ENCODE results near the gene PTTG1IP. TPM values are rescaled to one million over a fixed set of nuclear protein-coding genes. Genes with fewer than 3 reads are reported as not detected.
A peak's percentile ranks its signal among the peaks of the same experiment; 100 is the strongest.

The PTTG1IP gene
- total and polyA plus RNA-seq, 2 of the 13 experiments (the other 11 are each of a cell fraction or from before 2014, with no cell fraction given), result 161 to 700 TPM

DNA sequence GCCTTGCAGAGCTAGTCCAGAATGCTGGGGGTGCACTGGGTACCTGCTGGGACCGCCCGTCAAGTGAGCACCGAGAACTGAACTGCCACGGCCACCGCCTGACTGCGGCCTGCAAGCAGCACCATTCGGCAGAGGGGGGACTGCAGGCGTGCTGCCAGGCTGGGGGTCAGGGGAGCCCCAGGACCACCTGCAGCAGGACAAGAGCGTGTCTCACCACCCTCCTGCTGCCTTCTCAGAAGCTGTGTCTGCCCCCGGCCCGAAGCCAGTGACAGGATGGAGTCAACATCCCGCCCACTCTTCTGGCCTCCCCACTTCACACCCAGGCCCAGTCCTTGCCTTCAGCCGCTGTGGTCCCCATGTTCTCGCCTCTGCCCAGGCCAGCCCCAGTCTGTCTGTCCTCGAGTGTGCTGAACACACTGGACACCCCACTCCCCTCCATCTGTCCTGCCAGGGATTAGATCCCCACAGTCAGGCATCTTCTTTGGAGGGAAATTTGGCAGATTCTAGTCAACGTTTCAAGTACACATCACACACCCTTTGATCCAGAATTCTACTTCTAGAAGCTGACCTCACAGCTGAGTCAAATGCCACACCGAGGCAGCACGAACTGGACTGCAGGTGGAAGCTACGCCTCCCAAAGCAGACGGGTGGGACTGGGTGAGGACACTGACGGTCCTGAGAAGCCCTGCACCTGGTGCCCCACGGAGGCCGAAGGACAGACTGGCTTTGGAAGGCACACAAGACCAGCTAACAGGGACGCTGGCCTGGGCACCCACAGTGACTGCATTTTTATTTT is 26.0 kb downstream of the PTTG1IP start (continued):
- no peak for TF ChIP-seq NCOR1 (IDR thresholded peaks at IDR 0.05; ENCODE audit: borderline replicate concordance, low read length)
- TF ChIP-seq ZNF674 (CRISPR knock-in tag; IDR thresholded peaks at IDR 0.05; ENCODE audit: low read depth), result no peak
- TF ChIP-seq GTF3A (CRISPR knock-in tag; conservative IDR thresholded peaks at IDR 0.05), result no peak
- TF ChIP-seq, protein P1, sequence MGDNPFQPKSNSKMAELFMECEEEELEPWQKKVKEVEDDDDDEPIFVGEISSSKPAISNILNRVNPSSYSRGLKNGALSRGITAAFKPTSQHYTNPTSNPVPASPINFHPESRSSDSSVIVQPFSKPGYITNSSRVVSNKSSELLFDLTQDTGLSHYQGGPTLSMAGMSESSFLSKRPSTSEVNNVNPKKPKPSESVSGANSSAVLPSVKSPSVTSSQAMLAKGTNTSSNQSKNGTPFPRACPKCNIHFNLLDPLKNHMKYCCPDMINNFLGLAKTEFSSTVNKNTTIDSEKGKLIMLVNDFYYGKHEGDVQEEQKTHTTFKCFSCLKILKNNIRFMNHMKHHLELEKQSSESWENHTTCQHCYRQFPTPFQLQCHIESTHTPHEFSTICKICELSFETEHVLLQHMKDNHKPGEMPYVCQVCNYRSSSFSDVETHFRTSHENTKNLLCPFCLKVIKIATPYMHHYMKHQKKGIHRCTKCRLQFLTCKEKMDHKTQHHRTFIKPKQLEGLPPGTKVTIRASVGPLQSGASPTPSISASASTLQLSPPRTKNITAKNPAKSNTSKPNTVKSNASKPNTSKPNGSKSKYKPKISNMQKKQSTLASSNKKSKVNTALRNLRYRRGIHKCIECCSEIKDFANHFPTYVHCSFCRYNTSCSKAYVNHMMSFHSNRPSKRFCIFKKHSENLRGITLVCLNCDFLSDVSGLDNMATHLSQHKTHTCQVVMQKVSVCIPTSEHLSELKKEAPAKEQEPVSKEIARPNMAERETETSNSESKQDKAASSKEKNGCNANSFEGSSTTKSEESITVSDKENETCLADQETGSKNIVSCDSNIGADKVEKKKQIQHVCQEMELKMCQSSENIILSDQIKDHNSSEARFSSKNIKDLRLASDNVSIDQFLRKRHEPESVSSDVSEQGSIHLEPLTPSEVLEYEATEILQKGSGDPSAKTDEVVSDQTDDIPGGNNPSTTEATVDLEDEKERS (CRISPR knock-in tag; IDR thresholded peaks at IDR 0.05), result no peak
- no peak for TF ChIP-seq ZNF646 (CRISPR knock-in tag; IDR thresholded peaks at IDR 0.05)
- TF ChIP-seq RBAK (CRISPR knock-in tag; IDR thresholded peaks at IDR 0.05), result no peak
- TF ChIP-seq ZNF777 (CRISPR knock-in tag; IDR thresholded peaks at IDR 0.05), result 0 out of 2 replicates have a peak, but pooled peaks have one; percentile 22
- TF ChIP-seq PITX1 (CRISPR knock-in tag; IDR thresholded peaks at IDR 0.05), result no peak; the same call in 1 of the 2 replicates
- TF ChIP-seq ZNF337 (CRISPR knock-in tag; IDR thresholded peaks at IDR 0.05; ENCODE audit: borderline replicate concordance, low read depth), result no peak
- peak; percentile 45; the same call in 1 of the 2 replicates for TF ChIP-seq TARDBP (CRISPR knock-in tag; IDR thresholded peaks at IDR 0.05)
- TF ChIP-seq ARID3A (IDR thresholded peaks at IDR 0.05; ENCODE audit: low read depth, low read length), result no peak
- peak; percentile 28 for TF ChIP-seq POLR2AphosphoS5 (IDR thresholded peaks at IDR 0.05; ENCODE audit: low read depth, low read length)
- TF ChIP-seq, protein P2, sequence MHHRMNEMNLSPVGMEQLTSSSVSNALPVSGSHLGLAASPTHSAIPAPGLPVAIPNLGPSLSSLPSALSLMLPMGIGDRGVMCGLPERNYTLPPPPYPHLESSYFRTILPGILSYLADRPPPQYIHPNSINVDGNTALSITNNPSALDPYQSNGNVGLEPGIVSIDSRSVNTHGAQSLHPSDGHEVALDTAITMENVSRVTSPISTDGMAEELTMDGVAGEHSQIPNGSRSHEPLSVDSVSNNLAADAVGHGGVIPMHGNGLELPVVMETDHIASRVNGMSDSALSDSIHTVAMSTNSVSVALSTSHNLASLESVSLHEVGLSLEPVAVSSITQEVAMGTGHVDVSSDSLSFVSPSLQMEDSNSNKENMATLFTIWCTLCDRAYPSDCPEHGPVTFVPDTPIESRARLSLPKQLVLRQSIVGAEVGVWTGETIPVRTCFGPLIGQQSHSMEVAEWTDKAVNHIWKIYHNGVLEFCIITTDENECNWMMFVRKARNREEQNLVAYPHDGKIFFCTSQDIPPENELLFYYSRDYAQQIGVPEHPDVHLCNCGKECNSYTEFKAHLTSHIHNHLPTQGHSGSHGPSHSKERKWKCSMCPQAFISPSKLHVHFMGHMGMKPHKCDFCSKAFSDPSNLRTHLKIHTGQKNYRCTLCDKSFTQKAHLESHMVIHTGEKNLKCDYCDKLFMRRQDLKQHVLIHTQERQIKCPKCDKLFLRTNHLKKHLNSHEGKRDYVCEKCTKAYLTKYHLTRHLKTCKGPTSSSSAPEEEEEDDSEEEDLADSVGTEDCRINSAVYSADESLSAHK (CRISPR knock-in tag; IDR thresholded peaks at IDR 0.05; ENCODE audit: borderline replicate concordance), result no peak
- TF ChIP-seq SP2 (CRISPR knock-in tag; IDR thresholded peaks at IDR 0.05), result peak; percentile 33; the same call in 1 of the 2 replicates

All from HepG2 (cell line).